DOHH2 (cell line): ENCODE results near the gene RAMP1.

Experiments
- EZH2phosphoT487 ChIP-seq: fragments of 200-600 bp; sonication (generic); IDR thresholded peaks from 2 replicates; pipeline ENCODE4 v1.6.1; 2017; ENCODE audit warnings: borderline replicate concordance, mild to moderate bottlenecking, antibody characterized with exemption, low read length, moderate library complexity, mixed read lengths
- TF ChIP-seq, protein P1 (sequence below): fragments of 200-600 bp; sonication (generic); IDR thresholded peaks from one replicate; pipeline ENCODE4 v1.5.1; 2014; ENCODE audit warnings: antibody characterized with exemption, mild to moderate bottlenecking, low read depth, low read length; ENCODE audit not compliant: poor library complexity, severe bottlenecking

DNA sequence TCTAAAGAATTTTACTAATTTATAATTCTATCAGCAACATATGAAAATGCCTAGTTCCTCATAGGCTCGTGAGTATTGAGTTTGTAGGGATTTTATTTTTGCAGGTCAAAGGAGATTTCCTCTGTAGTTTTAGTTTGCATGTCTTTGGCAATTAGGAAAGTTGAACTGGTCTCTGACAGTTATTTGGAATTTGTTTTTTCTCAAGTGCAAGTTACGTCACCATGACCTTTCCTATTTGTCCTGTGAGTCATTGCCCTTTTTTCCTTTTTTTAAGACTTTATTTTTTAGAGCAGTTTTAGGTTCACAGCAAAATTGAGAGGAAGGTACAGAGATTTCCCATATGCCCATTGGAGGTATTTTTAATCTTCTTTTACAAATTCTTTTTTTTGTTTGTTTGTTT, 29.0 kb downstream of the RAMP1 start:
- TF ChIP-seq, protein P1, sequence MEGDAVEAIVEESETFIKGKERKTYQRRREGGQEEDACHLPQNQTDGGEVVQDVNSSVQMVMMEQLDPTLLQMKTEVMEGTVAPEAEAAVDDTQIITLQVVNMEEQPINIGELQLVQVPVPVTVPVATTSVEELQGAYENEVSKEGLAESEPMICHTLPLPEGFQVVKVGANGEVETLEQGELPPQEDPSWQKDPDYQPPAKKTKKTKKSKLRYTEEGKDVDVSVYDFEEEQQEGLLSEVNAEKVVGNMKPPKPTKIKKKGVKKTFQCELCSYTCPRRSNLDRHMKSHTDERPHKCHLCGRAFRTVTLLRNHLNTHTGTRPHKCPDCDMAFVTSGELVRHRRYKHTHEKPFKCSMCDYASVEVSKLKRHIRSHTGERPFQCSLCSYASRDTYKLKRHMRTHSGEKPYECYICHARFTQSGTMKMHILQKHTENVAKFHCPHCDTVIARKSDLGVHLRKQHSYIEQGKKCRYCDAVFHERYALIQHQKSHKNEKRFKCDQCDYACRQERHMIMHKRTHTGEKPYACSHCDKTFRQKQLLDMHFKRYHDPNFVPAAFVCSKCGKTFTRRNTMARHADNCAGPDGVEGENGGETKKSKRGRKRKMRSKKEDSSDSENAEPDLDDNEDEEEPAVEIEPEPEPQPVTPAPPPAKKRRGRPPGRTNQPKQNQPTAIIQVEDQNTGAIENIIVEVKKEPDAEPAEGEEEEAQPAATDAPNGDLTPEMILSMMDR = no peak
- TF ChIP-seq EZH2phosphoT487 = no peak
